ENCODE measurements around the gene GPR55.

DNA sequence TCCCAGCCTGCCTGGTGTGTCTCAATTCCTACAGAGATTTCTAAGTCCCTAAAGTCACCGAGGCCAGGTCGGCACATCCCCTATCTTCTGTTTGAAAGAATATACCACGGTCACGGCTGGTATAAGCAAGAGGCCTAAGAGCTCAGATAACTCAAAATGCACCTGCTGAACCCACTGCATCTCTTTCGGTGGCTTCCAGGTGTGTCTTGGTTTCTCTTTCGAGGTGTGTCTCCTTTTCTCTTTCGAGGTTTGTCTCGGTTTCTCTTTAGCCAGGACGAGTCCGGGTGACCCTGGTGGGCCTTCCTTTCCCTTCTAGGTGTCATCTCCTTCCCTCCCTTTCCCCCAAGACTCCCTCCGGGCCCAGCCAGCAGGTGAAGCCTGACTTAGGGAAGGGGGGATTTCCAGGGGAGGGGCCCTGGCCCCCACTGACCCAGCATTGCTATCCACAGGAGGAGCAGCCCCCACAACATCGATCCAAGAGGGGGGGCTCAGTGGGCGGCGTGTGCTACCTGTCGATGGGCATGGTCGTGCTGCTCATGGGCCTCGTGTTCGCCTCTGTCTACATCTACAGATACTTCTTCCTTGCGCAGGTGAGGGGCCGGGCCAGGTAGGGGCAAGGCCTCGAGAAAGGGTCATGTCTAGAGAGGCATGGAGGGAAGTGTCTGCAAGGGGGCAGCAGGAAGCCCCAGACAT, 51.9 kb downstream of the GPR55 start:
- TF ChIP-seq POLR2AphosphoS5 (IDR thresholded peaks at IDR 0.05) = no peak
- TF ChIP-seq CTCF (IDR thresholded peaks at IDR 0.05) = no peak

Measured in stomach (tissue), 4 donors.